Measurements from ENCODE around the gene DSG1.

GRCh38 chr18:31356025-31356424 is 38.1 kb downstream of the DSG1 start:
- TF ChIP-seq, protein P1, sequence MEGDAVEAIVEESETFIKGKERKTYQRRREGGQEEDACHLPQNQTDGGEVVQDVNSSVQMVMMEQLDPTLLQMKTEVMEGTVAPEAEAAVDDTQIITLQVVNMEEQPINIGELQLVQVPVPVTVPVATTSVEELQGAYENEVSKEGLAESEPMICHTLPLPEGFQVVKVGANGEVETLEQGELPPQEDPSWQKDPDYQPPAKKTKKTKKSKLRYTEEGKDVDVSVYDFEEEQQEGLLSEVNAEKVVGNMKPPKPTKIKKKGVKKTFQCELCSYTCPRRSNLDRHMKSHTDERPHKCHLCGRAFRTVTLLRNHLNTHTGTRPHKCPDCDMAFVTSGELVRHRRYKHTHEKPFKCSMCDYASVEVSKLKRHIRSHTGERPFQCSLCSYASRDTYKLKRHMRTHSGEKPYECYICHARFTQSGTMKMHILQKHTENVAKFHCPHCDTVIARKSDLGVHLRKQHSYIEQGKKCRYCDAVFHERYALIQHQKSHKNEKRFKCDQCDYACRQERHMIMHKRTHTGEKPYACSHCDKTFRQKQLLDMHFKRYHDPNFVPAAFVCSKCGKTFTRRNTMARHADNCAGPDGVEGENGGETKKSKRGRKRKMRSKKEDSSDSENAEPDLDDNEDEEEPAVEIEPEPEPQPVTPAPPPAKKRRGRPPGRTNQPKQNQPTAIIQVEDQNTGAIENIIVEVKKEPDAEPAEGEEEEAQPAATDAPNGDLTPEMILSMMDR (CRISPR knock-in tag; IDR thresholded peaks at IDR 0.05), result no peak
- TF ChIP-seq FOXM1 (CRISPR knock-in tag; IDR thresholded peaks at IDR 0.05) (no peak), MED8 (CRISPR knock-in tag; IDR thresholded peaks at IDR 0.05; ENCODE audit: insufficient replicate concordance) (no peak), ZNF34 (CRISPR knock-in tag; IDR thresholded peaks at IDR 0.05; ENCODE audit: borderline replicate concordance) (no peak)
